K562 (cell line): Measurements from ENCODE around the gene TTLL9. TPM values are rescaled to one million over a fixed set of nuclear protein-coding genes. Genes with fewer than 3 reads are reported as not detected.

Experiments used
- ATAC-seq: fragments of 200-7000 bp; cut with Tn5 transposase; 3 replicates; pipeline ENCODE4 v1.9.1; 2020; ENCODE audit warnings: moderate library complexity
- BruUV-seq: library from RNA; stranded (reverse); fragments of 400-500 nt; replicated peaks from 2 replicates; lab custom pipeline; 2021; lab: Mats Ljungman, UMichigan
- CTCF ChIA-PET: fragments of 300-600 bp; formaldehyde crosslinking; extraction: SDS; loops from one replicate; lab custom pipeline; 2021; ENCODE audit warnings: low intra/inter-chr PET ratio; lab: Yijun Ruan, JAX
- POLR2A ChIA-PET: fragments of 300-600, 350-650 bp; sonication (Branson Sonifier 250); formaldehyde crosslinking; extraction: SDS; loops from one replicate; lab custom pipeline; 2021; ENCODE audit warnings: antibody characterized with exemption, inconsistent platforms; lab: Yijun Ruan, JAX
- DNase-seq, 4 experiments: peaks; one replicate each; pipeline versions ENCODE4 v3.0.0 to v3.0.0-alpha.2; 2011 to 2018; ENCODE audit warnings: low spot score in 3 of 4, mixed read lengths in 3 of 4; ENCODE audit errors: extremely low read depth in 1 of 4
- FAIRE-seq: peaks from 2 replicates; lab custom pipeline; 2011; peaks lifted over from hg19 to GRCh38; lab: Jason Lieb, UNC
- H2AFZ ChIP-seq: 2 replicates; pipeline ENCODE4 v1.6.0; 2011; ENCODE audit warnings: low read depth, low read length, control low read depth, inconsistent platforms
- H3K27ac ChIP-seq: fragments of 200-600 bp; 3 replicates; pipeline ENCODE4 v1.8.0; 2011; ENCODE audit warnings: low read depth, mild to moderate bottlenecking, control low read depth, inconsistent platforms, low read length, moderate library complexity, mixed read lengths; ENCODE audit errors: extremely low read depth
- H3K27me3 ChIP-seq, 2 experiments: fragments of 300-600 bp in 1 of 2; 2 replicates in 1 of 2; 3 replicates in 1 of 2; pipeline versions ENCODE4 v1.6.0 to v1.8.0; 2011; ENCODE audit warnings: inconsistent platforms in 2 of 2, low read length in 2 of 2, mild to moderate bottlenecking in 1 of 2, mixed read lengths in 1 of 2, moderate library complexity in 1 of 2; ENCODE audit not compliant: control insufficient read depth in 2 of 2, insufficient read depth in 2 of 2
- H3K36me3 ChIP-seq: fragments of 300-600 bp; 3 replicates; pipeline ENCODE4 v1.8.0; 2011; ENCODE audit warnings: mild to moderate bottlenecking, low read length, inconsistent platforms; ENCODE audit not compliant: control insufficient read depth, insufficient read depth
- H3K4me1 ChIP-seq, 2 experiments: fragments of 200-600 bp in 1 of 2; replicated peaks in 1 of 2; 2 replicates in 1 of 2; 3 replicates in 1 of 2; pipeline versions ENCODE4 v1.5.1 to v1.8.0; 2011; ENCODE audit warnings: inconsistent platforms in 2 of 2, low read length in 2 of 2, mild to moderate bottlenecking in 1 of 2, mixed read lengths in 1 of 2, moderate library complexity in 1 of 2; ENCODE audit not compliant: control insufficient read depth in 2 of 2, insufficient read depth in 2 of 2
- H3K4me2 ChIP-seq: 2 replicates; pipeline ENCODE4 v1.6.1; 2011; ENCODE audit warnings: low read length, control low read depth, inconsistent platforms, mixed read lengths; ENCODE audit not compliant: insufficient read depth
- H3K4me3 ChIP-seq: fragments of 200-600 bp; sonication (generic), shearing (Covaris generic); 2 replicates; pipeline ENCODE4 v1.5.1; 2016; ENCODE audit warnings: control low read depth, inconsistent platforms
- H3K79me2 ChIP-seq: fragments of 200-600 bp; 3 replicates; pipeline ENCODE4 v1.8.0; 2011; ENCODE audit warnings: low read length, inconsistent platforms; ENCODE audit not compliant: control insufficient read depth, insufficient read depth
- H3K9ac ChIP-seq, 2 experiments: 2 replicates each; pipeline versions ENCODE4 v1.6.0 to v1.6.1; 2011; ENCODE audit warnings: low read depth in 2 of 2, low read length in 2 of 2, control low read depth in 1 of 2, inconsistent platforms in 1 of 2, mild to moderate bottlenecking in 1 of 2, mixed read lengths in 1 of 2; ENCODE audit not compliant: insufficient read depth in 1 of 2
- H3K9me1 ChIP-seq: one replicate; pipeline ENCODE4 v1.6.0; 2011; ENCODE audit warnings: inconsistent platforms, mild to moderate bottlenecking, low read length, moderate library complexity; ENCODE audit not compliant: control insufficient read depth, insufficient read depth
- H3K9me3 ChIP-seq: replicated peaks from 2 replicates; pipeline ENCODE4 v1.5.1; 2011; ENCODE audit warnings: low read depth, low read length, inconsistent platforms; ENCODE audit not compliant: control insufficient read depth, insufficient read depth
- H4K20me1 ChIP-seq: replicated peaks from 2 replicates; pipeline ENCODE4 v1.6.1; 2011; ENCODE audit warnings: low read length, inconsistent platforms, mixed read lengths; ENCODE audit not compliant: control insufficient read depth, insufficient read depth
- DIDO1 ChIP-seq: fragments of 450-650 bp; IDR thresholded peaks from 2 replicates; pipeline ENCODE4 v1.6.1; 2016; ENCODE audit warnings: low read depth, missing biosample characterization, missing genetic modification characterization
- MEF2D ChIP-seq: conservative IDR thresholded peaks from 2 replicates; pipeline ENCODE4 v1.6.1; 2016; ENCODE audit warnings: low read depth, missing genetic modification characterization, missing compliant biosample characterization
- NFRKB ChIP-seq: fragments of 450-650 bp; IDR thresholded peaks from 2 replicates; pipeline ENCODE4 v1.6.1; 2016; ENCODE audit warnings: low read depth
- PML ChIP-seq: IDR thresholded peaks from 2 replicates; pipeline ENCODE4 v1.6.1; 2012; ENCODE audit warnings: low read length, inconsistent platforms
- RAD51 ChIP-seq: fragments of 450-650 bp; IDR thresholded peaks from 2 replicates; pipeline ENCODE4 v1.7.1; 2016; ENCODE audit warnings: low read depth, mild to moderate bottlenecking, borderline replicate concordance
- TAF1 ChIP-seq: IDR thresholded peaks from 2 replicates; pipeline ENCODE4 v1.6.1; 2011; ENCODE audit warnings: mild to moderate bottlenecking, low read length, moderate library complexity; ENCODE audit not compliant: insufficient read depth, control insufficient read depth, severe bottlenecking; ENCODE audit errors: extremely low read depth
- TGIF2 ChIP-seq: sonication (generic); formaldehyde crosslinking; IDR thresholded peaks from 2 replicates; pipeline ENCODE4 v1.8.1; 2022; ENCODE audit warnings: mild to moderate bottlenecking, missing genetic modification reagents, moderate library complexity
- YY1 ChIP-seq, 3 experiments: IDR thresholded peaks; 2 replicates each; pipeline ENCODE4 v1.6.1; 2011; ENCODE audit warnings: low read length in 2 of 3, mild to moderate bottlenecking in 2 of 3, moderate library complexity in 2 of 3, borderline replicate concordance in 1 of 3, control low read depth in 1 of 3, low read depth in 1 of 3; ENCODE audit not compliant: insufficient read depth in 3 of 3, insufficient replicate concordance in 2 of 3, control insufficient read depth in 1 of 3, insufficient read length in 1 of 3; ENCODE audit errors: extremely low read depth in 1 of 3
- ZFPM2 ChIP-seq: fragments of 250-450 bp; sonication (Bioruptor Pico); IDR thresholded peaks from 2 replicates; pipeline ENCODE4 v1.5.1; 2022; ENCODE audit warnings: mild to moderate bottlenecking
- ZNF384 ChIP-seq: IDR thresholded peaks from 2 replicates; pipeline ENCODE4 v1.6.1; 2012; ENCODE audit warnings: low read depth, low read length, improper control_type of control experiment
- WGBS: fragments of 100-300 bp; shearing (Covaris generic); methylation state at CpG from one replicate; pipeline ENCODE4 v1.1.6; 2016; ENCODE audit warnings: low coverage, mixed read lengths; ENCODE audit not compliant: insufficient coverage; ENCODE audit errors: missing lambda C conversion rate; 5-methylcytosine and 5-hydroxymethylcytosine counted together
- in situ Hi-C: fragments of 300-500 bp; cut with MboI; formaldehyde crosslinking; loops from 4 replicates; pipeline ENCODE4 v1.15.0; 2018; ENCODE audit warnings: inconsistent platforms, mixed read lengths
- intact Hi-C: fragments of 100-400 bp; cut with micrococcal nuclease; formaldehyde crosslinking; loops from 2 replicates; pipeline ENCODE4 v1.14.2; 2022
- polyA plus RNA-seq, 8 experiments: library from polyadenylated mRNA; depleted of rRNA in 4 of 8; stranded (reverse) in 5 of 8; unstranded in 3 of 8; fragments of >200 nt; fragmentation: Nextera tagmentation in 2 of 8; fragmentation: Illumina TruSeq in 1 of 8; extraction: Ambion mirVana in 2 of 8; extraction: Trizol in 1 of 8; gene quantifications; 2 replicates each; pipeline versions ENCODE4 v1.2.1 to v1.2.3, GENCODE V29; 2011 to 2014; ENCODE audit warnings: inconsistent platforms in 1 of 8, missing spikeins in 1 of 8
- total RNA-seq, 7 experiments: library from RNA; depleted of rRNA in 6 of 7; stranded (reverse); fragments of >200 nt in 6 of 7; fragmentation: Illumina TruSeq in 2 of 7; extraction: Trizol in 2 of 7; gene quantifications; 2 replicates each; pipeline versions ENCODE4 v1.2.1 to v1.2.3, GENCODE V29; 2011 to 2021; ENCODE audit warnings: low replicate concordance in 1 of 7
- TF ChIP-seq, protein P1 (sequence below): sonication (generic); formaldehyde crosslinking; IDR thresholded peaks from 2 replicates; pipeline ENCODE4 v1.8.0; 2022; ENCODE audit warnings: mild to moderate bottlenecking, missing genetic modification reagents
- TF ChIP-seq, protein P2 (sequence below): fragments of 450-650 bp; IDR thresholded peaks from 2 replicates; pipeline ENCODE4 v1.7.1; 2018; ENCODE audit warnings: mild to moderate bottlenecking, low read depth; ENCODE audit not compliant: partially characterized antibody
- TF ChIP-seq, protein P3 (sequence below): sonication (generic); formaldehyde crosslinking; IDR thresholded peaks from 2 replicates; pipeline ENCODE4 v1.8.1; 2023; ENCODE audit warnings: missing genetic modification reagents, mild to moderate bottlenecking, borderline replicate concordance

TTLL9 gene
- total and polyA plus RNA-seq, 9 of the 15 experiments (the other 6 are each of a cell fraction or from before 2014, with no cell fraction given): 0.06 to 0.07 TPM; not detected in 7

DNA sequence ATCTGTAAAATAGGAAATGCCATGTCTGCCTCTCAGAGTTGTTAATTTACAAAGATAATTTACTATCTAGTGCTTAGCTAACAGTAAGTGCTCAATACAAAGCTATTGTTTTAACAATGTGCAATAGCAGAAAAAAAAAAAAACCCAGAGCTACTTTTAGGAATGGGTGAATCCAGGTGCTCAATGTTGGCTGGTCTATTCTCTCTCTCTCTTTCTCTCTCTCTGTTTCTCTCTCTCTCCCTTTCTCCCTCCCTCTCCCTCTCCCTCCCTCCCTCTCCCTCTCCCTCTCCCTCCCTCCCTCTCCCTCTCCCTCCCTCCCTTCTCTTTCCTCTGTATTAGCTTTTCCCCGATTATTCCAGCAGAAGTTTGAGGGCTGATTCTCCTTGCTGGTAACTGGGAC is 67.4 kb downstream of the TTLL9 start:
- Histone ChIP-seq H3K9me3 (no peaks in the 10 kb centered on the region), H4K20me1 (peaks cover 21% of the 10 kb centered on the region), H3K4me3 (no peak overlapping the region), H3K4me2 (no peak overlapping the region), H3K27me3 (peaks cover 0 to 18% of the 10 kb centered on the region in 2 experiments; a peak in 3 of 5 replicates), H3K36me3 (no peaks in the 10 kb centered on the region), H2AFZ (no peak overlapping the region), H3K79me2 (no peaks in the 10 kb centered on the region), H3K9ac (no peak overlapping the region), H3K9me1 (no peaks in the 10 kb centered on the region), H3K27ac (no peak overlapping the region), H3K4me1 (peaks cover 0 to 3% of the 10 kb centered on the region in 2 experiments; a peak in 1 of 5 replicates)
- CTCF ChIA-PET: interaction anchor here (0.6 kb wide), 1 partner anchor 91 kb away, joined by 6 read pairs; no protein-coding TSS in a partner anchor
- in situ Hi-C loops: no loop called here
- BruUV-seq: no TSS peak
- intact Hi-C loops: no loop called here
- WGBS: 0% methylated on average over 1 of the region's 1 CpG
- no peak for ATAC-seq
- POLR2A ChIA-PET: interaction anchor here (0.8 to 0.9 kb wide), 4 partner anchors 9 to 57 kb away, joined by 3 read pairs; no protein-coding TSS in a partner anchor
- no peak for FAIRE-seq
- no peak for DNase-seq
- TF ChIP-seq, protein P1, sequence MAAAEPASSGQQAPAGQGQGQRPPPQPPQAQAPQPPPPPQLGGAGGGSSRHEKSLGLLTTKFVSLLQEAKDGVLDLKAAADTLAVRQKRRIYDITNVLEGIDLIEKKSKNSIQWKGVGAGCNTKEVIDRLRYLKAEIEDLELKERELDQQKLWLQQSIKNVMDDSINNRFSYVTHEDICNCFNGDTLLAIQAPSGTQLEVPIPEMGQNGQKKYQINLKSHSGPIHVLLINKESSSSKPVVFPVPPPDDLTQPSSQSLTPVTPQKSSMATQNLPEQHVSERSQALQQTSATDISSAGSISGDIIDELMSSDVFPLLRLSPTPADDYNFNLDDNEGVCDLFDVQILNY (CRISPR knock-in tag): no peak
- TF ChIP-seq DIDO1 (tag) (no peak), RAD51 (no peak), TAF1 (no peak), NFRKB (no peak), MEF2D (tag) (no peak), ZFPM2 (CRISPR knock-in tag) (no peak), ZNF384 (no peak), TGIF2 (CRISPR knock-in tag) (no peak), YY1 (IDR thresholded peaks at IDR 0.05; ENCODE audit: borderline replicate concordance in 1 of 3, control insufficient read depth in 1 of 3, extremely low read depth in 1 of 3, insufficient read depth in 3 of 3, insufficient read length in 1 of 3, insufficient replicate concordance in 2 of 3, low read depth in 1 of 3, low read length in 2 of 3) (no peak), PML (no peak)
- TF ChIP-seq, protein P2, sequence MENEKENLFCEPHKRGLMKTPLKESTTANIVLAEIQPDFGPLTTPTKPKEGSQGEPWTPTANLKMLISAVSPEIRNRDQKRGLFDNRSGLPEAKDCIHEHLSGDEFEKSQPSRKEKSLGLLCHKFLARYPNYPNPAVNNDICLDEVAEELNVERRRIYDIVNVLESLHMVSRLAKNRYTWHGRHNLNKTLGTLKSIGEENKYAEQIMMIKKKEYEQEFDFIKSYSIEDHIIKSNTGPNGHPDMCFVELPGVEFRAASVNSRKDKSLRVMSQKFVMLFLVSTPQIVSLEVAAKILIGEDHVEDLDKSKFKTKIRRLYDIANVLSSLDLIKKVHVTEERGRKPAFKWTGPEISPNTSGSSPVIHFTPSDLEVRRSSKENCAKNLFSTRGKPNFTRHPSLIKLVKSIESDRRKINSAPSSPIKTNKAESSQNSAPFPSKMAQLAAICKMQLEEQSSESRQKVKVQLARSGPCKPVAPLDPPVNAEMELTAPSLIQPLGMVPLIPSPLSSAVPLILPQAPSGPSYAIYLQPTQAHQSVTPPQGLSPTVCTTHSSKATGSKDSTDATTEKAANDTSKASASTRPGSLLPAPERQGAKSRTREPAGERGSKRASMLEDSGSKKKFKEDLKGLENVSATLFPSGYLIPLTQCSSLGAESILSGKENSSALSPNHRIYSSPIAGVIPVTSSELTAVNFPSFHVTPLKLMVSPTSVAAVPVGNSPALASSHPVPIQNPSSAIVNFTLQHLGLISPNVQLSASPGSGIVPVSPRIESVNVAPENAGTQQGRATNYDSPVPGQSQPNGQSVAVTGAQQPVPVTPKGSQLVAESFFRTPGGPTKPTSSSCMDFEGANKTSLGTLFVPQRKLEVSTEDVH: no peak
- TF ChIP-seq, protein P3, sequence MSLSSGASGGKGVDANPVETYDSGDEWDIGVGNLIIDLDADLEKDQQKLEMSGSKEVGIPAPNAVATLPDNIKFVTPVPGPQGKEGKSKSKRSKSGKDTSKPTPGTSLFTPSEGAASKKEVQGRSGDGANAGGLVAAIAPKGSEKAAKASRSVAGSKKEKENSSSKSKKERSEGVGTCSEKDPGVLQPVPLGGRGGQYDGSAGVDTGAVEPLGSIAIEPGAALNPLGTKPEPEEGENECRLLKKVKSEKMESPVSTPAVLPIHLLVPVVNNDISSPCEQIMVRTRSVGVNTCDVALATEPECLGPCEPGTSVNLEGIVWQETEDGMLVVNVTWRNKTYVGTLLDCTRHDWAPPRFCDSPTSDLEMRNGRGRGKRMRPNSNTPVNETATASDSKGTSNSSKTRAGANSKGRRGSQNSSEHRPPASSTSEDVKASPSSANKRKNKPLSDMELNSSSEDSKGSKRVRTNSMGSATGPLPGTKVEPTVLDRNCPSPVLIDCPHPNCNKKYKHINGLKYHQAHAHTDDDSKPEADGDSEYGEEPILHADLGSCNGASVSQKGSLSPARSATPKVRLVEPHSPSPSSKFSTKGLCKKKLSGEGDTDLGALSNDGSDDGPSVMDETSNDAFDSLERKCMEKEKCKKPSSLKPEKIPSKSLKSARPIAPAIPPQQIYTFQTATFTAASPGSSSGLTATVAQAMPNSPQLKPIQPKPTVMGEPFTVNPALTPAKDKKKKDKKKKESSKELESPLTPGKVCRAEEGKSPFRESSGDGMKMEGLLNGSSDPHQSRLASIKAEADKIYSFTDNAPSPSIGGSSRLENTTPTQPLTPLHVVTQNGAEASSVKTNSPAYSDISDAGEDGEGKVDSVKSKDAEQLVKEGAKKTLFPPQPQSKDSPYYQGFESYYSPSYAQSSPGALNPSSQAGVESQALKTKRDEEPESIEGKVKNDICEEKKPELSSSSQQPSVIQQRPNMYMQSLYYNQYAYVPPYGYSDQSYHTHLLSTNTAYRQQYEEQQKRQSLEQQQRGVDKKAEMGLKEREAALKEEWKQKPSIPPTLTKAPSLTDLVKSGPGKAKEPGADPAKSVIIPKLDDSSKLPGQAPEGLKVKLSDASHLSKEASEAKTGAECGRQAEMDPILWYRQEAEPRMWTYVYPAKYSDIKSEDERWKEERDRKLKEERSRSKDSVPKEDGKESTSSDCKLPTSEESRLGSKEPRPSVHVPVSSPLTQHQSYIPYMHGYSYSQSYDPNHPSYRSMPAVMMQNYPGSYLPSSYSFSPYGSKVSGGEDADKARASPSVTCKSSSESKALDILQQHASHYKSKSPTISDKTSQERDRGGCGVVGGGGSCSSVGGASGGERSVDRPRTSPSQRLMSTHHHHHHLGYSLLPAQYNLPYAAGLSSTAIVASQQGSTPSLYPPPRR (CRISPR knock-in tag): no peak
